MCF 10A (cell line): ENCODE data around the gene FSTL1. TPM values are rescaled to one million over a fixed set of nuclear protein-coding genes. Genes with fewer than 3 reads are reported as not detected.

Source experiments
- BruUV-seq: library from RNA; stranded (reverse); fragments of 400-500 nt; replicated peaks from 2 replicates; lab custom pipeline; 2021; lab: Mats Ljungman, UMichigan
- CTCF ChIA-PET: fragments of 300-600 bp; sonication (Branson Sonifier 250); formaldehyde crosslinking; extraction: SDS; loops from one replicate; lab custom pipeline; 2021; ENCODE audit warnings: antibody characterized with exemption, inconsistent platforms; lab: Yijun Ruan, JAX
- POLR2A ChIA-PET: fragments of 300-600, 350-650 bp; sonication (Branson Sonifier 250); formaldehyde crosslinking; extraction: SDS; loops from one replicate; lab custom pipeline; 2020; ENCODE audit warnings: antibody characterized with exemption, inconsistent platforms; lab: Yijun Ruan, JAX
- DNase-seq: peaks from one replicate; pipeline ENCODE4 v3.0.0-alpha.2; 2018; ENCODE audit not compliant: unreplicated experiment
- H3K27ac Mint-ChIP-seq: one replicate; pipeline ENCODE4 v1.8.0; 2022; ENCODE audit warnings: mild to moderate bottlenecking, low read depth, mixed read lengths; ENCODE audit not compliant: unreplicated experiment
- H3K27me3 Mint-ChIP-seq: one replicate; pipeline ENCODE4 v1.8.0; 2022; ENCODE audit warnings: mixed read lengths; ENCODE audit not compliant: insufficient read depth, unreplicated experiment
- H3K36me3 Mint-ChIP-seq: one replicate; pipeline ENCODE4 v1.8.0; 2022; ENCODE audit warnings: mild to moderate bottlenecking, moderate library complexity, mixed read lengths; ENCODE audit not compliant: insufficient read depth, unreplicated experiment
- H3K4me1 Mint-ChIP-seq: one replicate; pipeline ENCODE4 v1.8.0; 2022; ENCODE audit warnings: mixed read lengths; ENCODE audit not compliant: insufficient read depth, unreplicated experiment
- H3K4me3 Mint-ChIP-seq: one replicate; pipeline ENCODE4 v1.8.0; 2022; ENCODE audit warnings: mild to moderate bottlenecking, moderate library complexity, mixed read lengths; ENCODE audit not compliant: unreplicated experiment
- H3K9me3 Mint-ChIP-seq: one replicate; pipeline ENCODE4 v1.8.0; 2022; ENCODE audit warnings: mixed read lengths; ENCODE audit not compliant: unreplicated experiment
- CTCF ChIP-seq: fragments of 200-600 bp; IDR thresholded peaks from one replicate; pipeline ENCODE4 v1.8.0; 2022; ENCODE audit warnings: antibody characterized with exemption, mild to moderate bottlenecking; ENCODE audit not compliant: unreplicated experiment
- intact Hi-C: fragments of 100-400 bp; cut with micrococcal nuclease; formaldehyde crosslinking; loops from 2 replicates; pipeline ENCODE4 v1.14.1; 2022
- total RNA-seq: library from RNA; stranded (reverse); gene quantifications from 2 replicates; pipeline ENCODE4 v1.2.3, GENCODE V29; 2022

The FSTL1 gene
- total RNA-seq, 1 experiment from 2014 or later = 56.4 TPM

DNA sequence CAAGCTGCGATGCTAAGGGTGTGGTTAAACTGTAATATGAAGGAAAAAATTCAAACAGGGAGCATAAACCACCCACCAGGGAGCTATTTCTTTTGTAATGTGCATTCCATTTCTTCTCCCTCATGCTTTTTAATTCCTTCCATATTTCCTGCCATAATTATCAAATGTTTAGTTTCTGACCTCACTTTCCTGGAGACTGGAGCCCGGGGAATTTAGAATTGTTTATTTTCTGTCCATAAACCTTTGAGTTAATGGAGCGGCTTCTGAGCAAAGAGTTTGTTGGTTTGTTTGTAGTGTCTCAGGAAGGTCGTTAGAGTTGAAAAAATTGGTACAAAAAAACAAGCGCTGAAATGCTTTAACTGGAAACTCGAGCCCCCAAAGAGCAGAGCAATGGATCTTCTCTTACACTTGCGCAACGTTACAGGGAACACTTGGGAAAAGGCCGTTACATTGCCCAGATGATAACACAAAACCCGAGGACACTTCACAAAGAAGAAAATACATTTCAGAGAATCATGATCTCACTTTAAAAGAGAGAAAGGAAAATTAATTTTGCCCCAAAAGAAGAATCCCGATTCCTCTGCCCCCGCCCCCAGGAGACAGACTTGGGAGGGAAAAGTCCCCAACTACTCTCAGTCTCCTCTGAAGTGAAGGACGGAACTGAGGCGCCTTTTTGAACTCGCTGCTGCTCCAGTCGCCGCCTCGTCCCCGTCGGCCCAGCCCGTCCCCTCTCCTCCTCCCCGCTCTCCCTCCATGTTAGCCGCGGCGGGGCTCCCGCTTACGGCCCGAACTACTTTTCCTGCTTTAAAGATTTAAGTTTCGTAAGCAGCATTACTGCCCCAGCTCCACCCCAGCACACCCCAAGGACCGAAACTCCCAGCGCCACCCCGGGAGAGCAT lies 842 bp downstream of the FSTL1 start:
- Mint-ChIP-seq H3K4me3 (peak overlapping the region; percentile 86), H3K27ac (peak overlapping the region; percentile 90), H3K27me3 (no peaks in the 10 kb centered on the region), H3K4me1 (peaks cover 15% of the 10 kb centered on the region), H3K36me3 (no peaks in the 10 kb centered on the region), H3K9me3 (no peaks in the 10 kb centered on the region)
- POLR2A ChIA-PET = interaction anchor here (0.6 to 1.6 kb wide), 5 partner anchors 8 to 1612 kb away, joined by 3 to 4 read pairs (median 3); no protein-coding TSS in a partner anchor
- peak; percentile 49 for DNase-seq
- CTCF ChIA-PET = interaction anchor here (0.6 to 1.2 kb wide), 6 partner anchors 33 to 511 kb away, joined by 3 to 5 read pairs (median 4); no protein-coding TSS in a partner anchor
- BruUV-seq = TSS peak; percentile 59
- no peak for TF ChIP-seq CTCF
- intact Hi-C loops = loop anchor here (1.0 to 2.0 kb wide), 2 partner anchors 47 to 57 kb away; no protein-coding TSS in a partner anchor

DNA sequence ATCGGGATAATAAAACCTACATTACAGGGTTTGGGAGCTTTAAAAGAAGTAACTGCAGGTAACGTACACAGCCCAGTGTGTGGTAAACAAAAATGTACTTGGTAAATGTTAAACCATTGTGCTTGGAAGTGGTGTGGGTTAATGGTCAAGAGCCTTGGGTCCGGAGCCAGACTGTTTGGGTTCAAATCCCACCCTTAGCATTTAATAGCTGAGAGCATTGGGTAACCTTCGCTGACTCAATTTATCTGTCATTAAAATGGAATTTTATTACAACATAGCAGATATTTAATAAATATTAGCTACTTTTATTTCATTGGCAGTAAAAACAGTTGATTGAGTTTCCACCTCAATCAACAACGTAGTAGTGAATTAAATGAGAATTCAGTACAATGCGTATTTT lies 1.5 kb downstream of the FSTL1 start:
- ChIA-PET POLR2A (interaction anchor here (0.6 to 1.6 kb wide), 6 partner anchors 9 to 1613 kb away, joined by 3 to 4 read pairs (median 3); no protein-coding TSS in a partner anchor), CTCF (interaction anchor here (0.7 to 1.2 kb wide), 4 partner anchors 32 to 108 kb away, joined by 3 to 5 read pairs (median 4); no protein-coding TSS in a partner anchor)
- DNase-seq = peak; percentile 23
- no peak for TF ChIP-seq CTCF
- Mint-ChIP-seq H3K4me3 (peak overlapping the region; percentile 86), H3K27me3 (no peaks in the 10 kb centered on the region), H3K9me3 (no peaks in the 10 kb centered on the region), H3K36me3 (no peaks in the 10 kb centered on the region), H3K27ac (peak overlapping the region; percentile 90), H3K4me1 (peaks cover 15% of the 10 kb centered on the region)
- no TSS peak for BruUV-seq
- intact Hi-C loops = no loop called here

- no peaks in the 10 kb centered on the region for H3K27me3 Mint-ChIP-seq
- ChIA-PET POLR2A (interaction anchor here (0.7 to 1.6 kb wide), 2 partner anchors 15 to 32 kb away, joined by 3 to 4 read pairs; no protein-coding TSS in a partner anchor), CTCF (interaction anchor here (0.6 to 1.2 kb wide), 3 partner anchors 32 to 123 kb away, joined by 3 to 5 read pairs (median 4); no protein-coding TSS in a partner anchor)
- H3K4me1 Mint-ChIP-seq = peaks cover 15% of the 10 kb centered on the region
- no peaks in the 10 kb centered on the region for H3K9me3 Mint-ChIP-seq
- H3K36me3 Mint-ChIP-seq = no peaks in the 10 kb centered on the region
- H3K4me3 Mint-ChIP-seq = peak overlapping the region; percentile 86
- intact Hi-C loops = no loop called here
- peak overlapping the region; percentile 24 for H3K27ac Mint-ChIP-seq
- no peak for TF ChIP-seq CTCF
- DNase-seq = peak; percentile 33
- BruUV-seq = no TSS peak
Measured at GRCh38 chr3:120448756-120449155, 2.0 kb downstream of the FSTL1 start.
